Activated naive CD8-positive, alpha-beta T cell treated with anti-CD3 and anti-CD28 coated beads, Interleukin-2, amount 10 ng/mL, durations not matched to agents 7 days and 5 days (primary cell): ENCODE measurements around the gene MRGPRD. TPM values are rescaled to one million over a fixed set of nuclear protein-coding genes. Genes with fewer than 3 reads are reported as not detected.

Experiments used
- total RNA-seq, 2 experiments: library from RNA; stranded (reverse); gene quantifications; one replicate each; pipeline ENCODE4 v1.2.3, GENCODE V29; 2021

Gene MRGPRD
- total RNA-seq, 2 experiments from 2014 or later: not detected

Other genes starting within 250 kb of the MRGPRD start
- gene TESMIN, start 229.5 kb downstream of the MRGPRD start, total RNA-seq: 10 to 100 TPM in 1 of 2 experiments, 1 to 10 TPM in 1; 9.2 to 10.5 TPM
- gene CPT1A, start 139.1 kb downstream of the MRGPRD start, total RNA-seq: 10 to 100 TPM; 47.1 to 52.2 TPM
- 10 to 100 TPM; 46.9 to 49.3 TPM for gene MRPL21, start 77.2 kb downstream of the MRGPRD start, total RNA-seq
- 10 to 100 TPM; 29.7 to 32.8 TPM for gene IGHMBP2, start 77.1 kb downstream of the MRGPRD start, total RNA-seq
- not detected for gene MRGPRF, start 32.3 kb upstream of the MRGPRD start, total RNA-seq
- 10 to 100 TPM; 21.4 to 22.1 TPM for gene TPCN2, start 67.9 kb upstream of the MRGPRD start, total RNA-seq
- under 1 TPM; 0.25 to 0.31 TPM for gene SMIM38, start 174.9 kb upstream of the MRGPRD start, total RNA-seq